Endothelial cell of umbilical vein (primary cell): ENCODE results near the gene TM9SF1. TPM values are rescaled to one million over a fixed set of nuclear protein-coding genes. Genes with fewer than 3 reads are reported as not detected.
A peak's percentile ranks its signal among the peaks of the same experiment; 100 is the strongest.

Experiments used
- BruUV-seq: library from RNA; stranded (reverse); fragments of 400-500 nt; replicated peaks from 2 replicates; lab custom pipeline; 2021; lab: Mats Ljungman, UMichigan
- CTCF ChIA-PET: fragments of 300-600, 350-600 bp; sonication (Branson Sonifier 250); formaldehyde crosslinking; loops from one replicate; lab custom pipeline; 2021; ENCODE audit warnings: antibody characterized with exemption, inconsistent platforms; lab: Charles Lee
- POLR2A ChIA-PET: fragments of 300-600, 350-600 bp; sonication (Branson Sonifier 250); formaldehyde crosslinking; loops from one replicate; lab custom pipeline; 2021; ENCODE audit warnings: antibody characterized with exemption, inconsistent platforms; lab: Charles Lee
- DNase-seq: peaks from one replicate; pipeline ENCODE4 v3.0.0-alpha.2; 2011; ENCODE audit warnings: low read depth, low spot score
- FAIRE-seq: peaks from 2 replicates; lab custom pipeline; 2011; peaks lifted over from hg19 to GRCh38; lab: Jason Lieb, UNC
- H2AFZ ChIP-seq: 2 replicates; pipeline ENCODE4 v1.6.0; 2012; ENCODE audit warnings: low read depth, low read length, control low read depth, inconsistent platforms
- H3K27ac ChIP-seq: 2 replicates; pipeline ENCODE4 v1.5.1; 2011; ENCODE audit warnings: low read depth, mild to moderate bottlenecking, control low read depth, low read length, moderate library complexity; ENCODE audit not compliant: insufficient read depth
- H3K27me3 ChIP-seq, 2 experiments: 2 replicates each; pipeline versions ENCODE4 v1.6.0 to v1.6.1; 2011; ENCODE audit warnings: low read length in 2 of 2, mixed read lengths in 1 of 2; ENCODE audit not compliant: control insufficient read depth in 2 of 2, insufficient read depth in 2 of 2
- H3K36me3 ChIP-seq, 2 experiments: 2 replicates in 1 of 2; 3 replicates in 1 of 2; pipeline ENCODE4 v1.5.1; 2011; ENCODE audit warnings: low read length in 2 of 2, mild to moderate bottlenecking in 1 of 2, moderate library complexity in 1 of 2; ENCODE audit not compliant: control insufficient read depth in 2 of 2, insufficient read depth in 2 of 2; ENCODE audit errors: extremely low read depth in 1 of 2
- H3K4me1 ChIP-seq: 3 replicates; pipeline ENCODE4 v1.5.1; 2011; ENCODE audit warnings: mild to moderate bottlenecking, low read length; ENCODE audit not compliant: control insufficient read depth, insufficient read depth; ENCODE audit errors: extremely low read depth
- H3K4me2 ChIP-seq: 2 replicates; pipeline ENCODE4 v1.6.1; 2011; ENCODE audit warnings: low read length, control low read depth, mixed read lengths; ENCODE audit not compliant: insufficient read depth
- H3K4me3 ChIP-seq, 3 experiments: fragments of 200-600 bp in 1 of 3; sonication (generic), shearing (Covaris generic) in 1 of 3; replicated peaks in 1 of 3; 2 replicates each; pipeline ENCODE4 v1.5.1; 2011 to 2016; ENCODE audit warnings: control low read depth in 3 of 3, low read length in 3 of 3, mild to moderate bottlenecking in 2 of 3, inconsistent platforms in 1 of 3, low read depth in 1 of 3, moderate library complexity in 1 of 3; ENCODE audit not compliant: insufficient read depth in 1 of 3
- H3K79me2 ChIP-seq: 2 replicates; pipeline ENCODE4 v1.6.0; 2012; ENCODE audit warnings: low read length, inconsistent platforms; ENCODE audit not compliant: control insufficient read depth, insufficient read depth
- H3K9ac ChIP-seq: replicated peaks from 2 replicates; pipeline ENCODE3; 2011; ENCODE audit warnings: low read length, control low read depth; ENCODE audit not compliant: insufficient read depth; ENCODE audit errors: extremely low read depth
- H3K9me1 ChIP-seq: replicated peaks from 3 replicates; pipeline ENCODE4 v1.6.0; 2011; ENCODE audit warnings: mild to moderate bottlenecking, low read length; ENCODE audit not compliant: control insufficient read depth, insufficient read depth; ENCODE audit errors: extremely low read depth
- H3K9me3 ChIP-seq: replicated peaks from 2 replicates; pipeline ENCODE4 v1.5.1; 2012; ENCODE audit warnings: low read length, inconsistent platforms; ENCODE audit not compliant: control insufficient read depth, insufficient read depth
- H4K20me1 ChIP-seq: replicated peaks from 2 replicates; pipeline ENCODE3; 2011; ENCODE audit warnings: mild to moderate bottlenecking, low read length; ENCODE audit not compliant: control insufficient read depth, insufficient read depth; ENCODE audit errors: extremely low read depth
- EZH2 ChIP-seq: IDR thresholded peaks from 2 replicates; pipeline ENCODE4 v1.6.1; 2012; ENCODE audit warnings: borderline replicate concordance, low read depth, mild to moderate bottlenecking, moderate library complexity, low read length, inconsistent platforms; ENCODE audit not compliant: severe bottlenecking
- FOS ChIP-seq: IDR thresholded peaks from 2 replicates; pipeline ENCODE4 v1.6.1; 2011; ENCODE audit warnings: mild to moderate bottlenecking, low read length, moderate library complexity, borderline replicate concordance; ENCODE audit not compliant: insufficient read depth
- GATA2 ChIP-seq: IDR thresholded peaks from 2 replicates; pipeline ENCODE4 v1.7.0; 2011; ENCODE audit warnings: low read depth, mild to moderate bottlenecking, moderate library complexity, mixed read lengths, low read length; ENCODE audit not compliant: insufficient read length, insufficient read depth
- JUN ChIP-seq: IDR thresholded peaks from 2 replicates; pipeline ENCODE4 v1.6.1; 2011; ENCODE audit warnings: borderline replicate concordance, low read depth; ENCODE audit not compliant: insufficient read length, insufficient read depth
- POLR2AphosphoS5 ChIP-seq: IDR thresholded peaks from 2 replicates; pipeline ENCODE4 v1.6.1; 2012; ENCODE audit warnings: low read depth, mild to moderate bottlenecking, control low read depth, low read length, moderate library complexity; ENCODE audit not compliant: insufficient read depth
- dilution Hi-C: fragments of 300-500 bp; cut with MboI; formaldehyde crosslinking; loops from one replicate; pipeline ENCODE4 v1.15.0; 2019; ENCODE audit warnings: low sequenced_read_pairs; ENCODE audit not compliant: extremely low pct_ligation_motif_present
- intact Hi-C: fragments of 100-400 bp; cut with micrococcal nuclease; formaldehyde crosslinking; loops from one replicate; pipeline ENCODE4 v1.10.0; 2022
- polyA plus RNA-seq, 4 experiments: library from polyadenylated mRNA; depleted of rRNA in 3 of 4; stranded (reverse) in 3 of 4; unstranded in 1 of 4; fragments of >200 nt; gene quantifications; 2 replicates each; pipeline versions ENCODE4 v1.2.1 to v1.2.3, GENCODE V29; 2011 to 2012; ENCODE audit warnings: missing spikeins in 1 of 4
- total RNA-seq: library from RNA; stranded (reverse); gene quantifications from 2 replicates; pipeline ENCODE4 v1.2.3, GENCODE V29; 2021

Gene TM9SF1
- total and polyA plus RNA-seq, 2 donors (not counting 3 experiments of a cell fraction or from before 2014, with no cell fraction given): 60.7 to 71.5 TPM

DNA sequence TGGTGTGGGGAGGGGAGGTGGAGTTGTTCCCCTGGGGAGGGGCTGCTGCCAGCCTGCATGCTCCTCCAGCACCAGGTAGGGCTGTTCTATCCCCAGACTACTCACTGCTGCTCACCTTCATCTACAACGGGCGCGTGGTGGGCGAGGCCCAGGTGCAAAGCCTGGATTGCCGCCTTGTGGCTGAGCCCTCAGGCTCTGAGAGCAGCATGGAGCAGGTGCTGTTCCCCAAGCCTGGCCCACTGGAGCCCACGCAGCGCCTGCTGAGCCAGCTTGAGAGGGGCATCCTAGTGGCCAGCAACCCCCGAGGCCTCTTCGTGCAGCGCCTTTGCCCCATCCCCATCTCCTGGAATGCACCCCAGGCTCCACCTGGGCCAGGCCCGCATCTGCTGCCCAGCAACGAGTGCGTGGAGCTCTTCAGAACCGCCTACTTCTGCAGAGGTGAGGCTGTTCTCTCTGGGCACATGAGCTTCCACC, 30.7 kb downstream of the TM9SF1 start:
- H4K20me1 ChIP-seq: no peaks in the 10 kb centered on the region
- TF ChIP-seq EZH2 (no peak), POLR2AphosphoS5 (no peak), JUN (no peak), FOS (no peak), GATA2 (no peak)
- no peak for FAIRE-seq
- H3K4me1 ChIP-seq: peaks cover 16% of the 10 kb centered on the region
- intact Hi-C loops (no loop called here), dilution Hi-C loops (no loop called here)
- H3K4me3 ChIP-seq: no peak overlapping the region
- no peak overlapping the region for H3K4me2 ChIP-seq
- POLR2A ChIA-PET: interaction anchor here (1.2 kb wide), 1 partner anchor 22 kb away, joined by 3 read pairs; no protein-coding TSS in a partner anchor
- no TSS peak for BruUV-seq
- CTCF ChIA-PET: no interaction called here
- peaks cover 9% of the 10 kb centered on the region for H3K79me2 ChIP-seq
- no peak overlapping the region for H3K9ac ChIP-seq
- no peaks in the 10 kb centered on the region for H3K9me3 ChIP-seq
- H3K27me3 ChIP-seq: no peaks in the 10 kb centered on the region
- peaks cover 25 to 46% of the 10 kb centered on the region in 2 experiments for H3K36me3 ChIP-seq
- H2AFZ ChIP-seq: no peak overlapping the region
- no peak for DNase-seq
- no peaks in the 10 kb centered on the region for H3K9me1 ChIP-seq
- no peak overlapping the region for H3K27ac ChIP-seq

- peaks cover 16% of the 10 kb centered on the region for H3K4me1 ChIP-seq
- DNase-seq (no peak), FAIRE-seq (no peak)
- H4K20me1 ChIP-seq: no peaks in the 10 kb centered on the region
- H3K9ac ChIP-seq: peak overlapping the region; percentile 78
- BruUV-seq: no TSS peak
- H3K9me3 ChIP-seq: no peaks in the 10 kb centered on the region
- no peaks in the 10 kb centered on the region for H3K9me1 ChIP-seq
- ChIA-PET CTCF (interaction anchor here (1.0 to 3.4 kb wide), 11 partner anchors 13 to 188 kb away, joined by 3 to 63 read pairs (median 8); partner anchors contain the start of genes CIDEB, LTB4R2, PSME1 and PSME2), POLR2A (interaction anchor here (1.6 kb wide), 1 partner anchor 16 kb away, joined by 6 read pairs; no protein-coding TSS in a partner anchor)
- H2AFZ ChIP-seq: no peak overlapping the region
- peaks cover 26 to 57% of the 10 kb centered on the region in 2 experiments for H3K36me3 ChIP-seq
- dilution Hi-C loops (no loop called here), intact Hi-C loops (no loop called here)
- peak overlapping the region in 2 of 3 experiments; percentile 37 to 79 for H3K4me3 ChIP-seq
- peaks cover 9% of the 10 kb centered on the region for H3K79me2 ChIP-seq
- no peaks in the 10 kb centered on the region for H3K27me3 ChIP-seq
- H3K4me2 ChIP-seq: peak overlapping the region; percentile 91
- TF ChIP-seq JUN: no peak
- peak; percentile 15 for TF ChIP-seq POLR2AphosphoS5
- peak overlapping the region; percentile 78 for H3K27ac ChIP-seq
Measured at GRCh38 chr14:24162093-24162492, 33.1 kb downstream of the TM9SF1 start.
